CD14-positive monocyte (primary cell): Measurements from ENCODE around the gene CDC42BPG. TPM values are rescaled to one million over a fixed set of nuclear protein-coding genes. Genes with fewer than 3 reads are reported as not detected.

Experiments
- DNase-seq, 3 donors: peaks; one replicate each; pipeline ENCODE4 v3.0.0-alpha.2; 2011 to 2022
- H2AFZ ChIP-seq: 2 replicates; pipeline ENCODE4 v1.6.0; 2012; ENCODE audit warnings: mild to moderate bottlenecking, low read depth, low read length, inconsistent platforms; ENCODE audit not compliant: insufficient read depth, poor library complexity, severe bottlenecking
- H3K27ac ChIP-seq, 2 donors: 1 replicate in 1 of 2; 2 replicates in 1 of 2; pipeline ENCODE4 v1.5.1; 2012 to 2013; ENCODE audit warnings: low read length in 2 of 2, control low read depth in 1 of 2, inconsistent platforms in 1 of 2, low read depth in 1 of 2, mild to moderate bottlenecking in 1 of 2
- H3K27me3 ChIP-seq, 2 donors: one replicate each; pipeline versions ENCODE4 v1.6.0 to v1.6.1; 2011 to 2013; ENCODE audit warnings: low read length in 2 of 2; ENCODE audit not compliant: control insufficient read depth in 2 of 2, insufficient read depth in 2 of 2
- H3K36me3 ChIP-seq, 2 donors: replicated peaks in 1 of 2; 1 replicate in 1 of 2; 2 replicates in 1 of 2; pipeline versions ENCODE4 v1.5.1 to v1.6.1; 2012 to 2013; ENCODE audit warnings: low read length in 2 of 2, control low read depth in 1 of 2, inconsistent platforms in 1 of 2, mild to moderate bottlenecking in 1 of 2; ENCODE audit not compliant: insufficient read depth in 2 of 2, control insufficient read depth in 1 of 2
- H3K4me1 ChIP-seq, 2 donors: 1 replicate in 1 of 2; 2 replicates in 1 of 2; pipeline versions ENCODE4 v1.5.1 to v1.6.1; 2012 to 2013; ENCODE audit warnings: low read length in 2 of 2, control low read depth in 1 of 2, inconsistent platforms in 1 of 2, mild to moderate bottlenecking in 1 of 2, moderate library complexity in 1 of 2; ENCODE audit not compliant: insufficient read depth in 2 of 2, control insufficient read depth in 1 of 2
- H3K4me2 ChIP-seq: replicated peaks from 2 replicates; pipeline ENCODE3; 2012; ENCODE audit warnings: low read length, moderate library complexity, mild to moderate bottlenecking; ENCODE audit not compliant: poor library complexity, severe bottlenecking; ENCODE audit errors: extremely low read depth
- H3K4me3 ChIP-seq, 3 experiments: fragments of 200-600 bp in 1 of 3; sonication (generic) in 1 of 3; replicated peaks in 1 of 3; 1 replicate in 2 of 3; 2 replicates in 1 of 3; pipeline ENCODE4 v1.5.1; 2011 to 2013; ENCODE audit warnings: low read length in 3 of 3, mild to moderate bottlenecking in 3 of 3, control low read depth in 2 of 3, low read depth in 2 of 3, inconsistent platforms in 1 of 3, moderate library complexity in 1 of 3
- H3K79me2 ChIP-seq: 2 replicates; pipeline ENCODE4 v1.6.0; 2012; ENCODE audit warnings: mild to moderate bottlenecking, control low read depth, inconsistent platforms, low read length, moderate library complexity; ENCODE audit not compliant: insufficient read depth
- H3K9ac ChIP-seq: 2 replicates; pipeline ENCODE4 v1.6.0; 2017; ENCODE audit warnings: low read length, mild to moderate bottlenecking; ENCODE audit not compliant: insufficient read depth, poor library complexity, severe bottlenecking
- H3K9me3 ChIP-seq, 2 donors: replicated peaks in 1 of 2; 1 replicate in 1 of 2; 2 replicates in 1 of 2; pipeline versions ENCODE4 v1.5.1 to v1.6.1; 2012 to 2013; ENCODE audit warnings: low read length in 2 of 2, control low read depth in 1 of 2; ENCODE audit not compliant: control insufficient read depth in 1 of 2, insufficient read depth in 1 of 2
- H4K20me1 ChIP-seq: 2 replicates; pipeline ENCODE4 v1.6.0; 2012; ENCODE audit warnings: mild to moderate bottlenecking, low read length, control low read depth, moderate library complexity; ENCODE audit not compliant: insufficient read depth
- H3K27ac Mint-ChIP-seq, 7 donors: one replicate each; pipeline ENCODE4 v1.8.0; 2020; ENCODE audit warnings: mild to moderate bottlenecking in 7 of 7, mixed read lengths in 7 of 7, moderate library complexity in 6 of 7, inconsistent platforms in 2 of 7
- H3K27me3 Mint-ChIP-seq, 3 donors: one replicate each; pipeline ENCODE4 v1.8.0; 2021 to 2022; ENCODE audit warnings: low read depth in 3 of 3, mild to moderate bottlenecking in 3 of 3, mixed read lengths in 3 of 3, moderate library complexity in 3 of 3, inconsistent platforms in 1 of 3
- H3K36me3 Mint-ChIP-seq, 2 donors: one replicate each; pipeline ENCODE4 v1.8.0; 2020; ENCODE audit warnings: mixed read lengths in 2 of 2, inconsistent platforms in 1 of 2, mild to moderate bottlenecking in 1 of 2
- H3K4me1 Mint-ChIP-seq: one replicate; pipeline ENCODE4 v1.8.0; 2020; ENCODE audit warnings: mild to moderate bottlenecking, mixed read lengths
- H3K4me3 Mint-ChIP-seq, 2 donors: one replicate each; pipeline ENCODE4 v1.8.0; 2020; ENCODE audit warnings: mild to moderate bottlenecking in 2 of 2, mixed read lengths in 2 of 2, moderate library complexity in 1 of 2
- H3K9me3 Mint-ChIP-seq, 7 donors: one replicate each; pipeline ENCODE4 v1.8.0; 2020 to 2022; ENCODE audit warnings: mixed read lengths in 7 of 7, mild to moderate bottlenecking in 6 of 7, moderate library complexity in 6 of 7, inconsistent platforms in 2 of 7
- WGBS: methylation state at CpG from one replicate; pipeline ENCODE4 v1.1.5; 2013; ENCODE audit warnings: missing lambda C conversion rate; ENCODE audit not compliant: insufficient coverage; 5-methylcytosine and 5-hydroxymethylcytosine counted together
- intact Hi-C, 2 donors: fragments of 100-400 bp; cut with micrococcal nuclease; formaldehyde crosslinking; loops; one replicate each; pipeline versions ENCODE4 v1.15.0 to v1.15.1; 2023
- polyA plus RNA-seq, 3 donors: library from polyadenylated mRNA; depleted of rRNA in 1 of 3; unstranded in 2 of 3; stranded (reverse) in 1 of 3; fragments of 300-500 nt in 2 of 3; fragments of >200 nt in 1 of 3; fragmentation: Illumina TruSeq in 2 of 3; gene quantifications; 1 replicate in 2 of 3; 2 replicates in 1 of 3; pipeline ENCODE4 v1.2.3, GENCODE V29; 2012 to 2021
- TF ChIP-seq, protein P1 (sequence below): fragments of 200-600 bp; IDR thresholded peaks from one replicate; pipeline ENCODE4 v1.8.0; 2022; ENCODE audit warnings: antibody characterized with exemption, mild to moderate bottlenecking

CDC42BPG gene
- polyA plus RNA-seq, 3 donors, result 0.23 TPM; not detected in 2

GRCh38 chr11:64814712-64815187 lies 29.7 kb downstream of the CDC42BPG start:
- H3K4me1 ChIP-seq, result peaks cover 6 to 12% of the 10 kb centered on the region in 2 donors
- no peak overlapping the region for H3K27ac ChIP-seq
- no peak overlapping the region for H3K27ac Mint-ChIP-seq
- H3K27me3 Mint-ChIP-seq, result peaks cover 0 to 5% (median 1%) of the 10 kb centered on the region in 3 donors
- H3K9me3 ChIP-seq, result no peaks in the 10 kb centered on the region
- no peak overlapping the region for H3K4me3 Mint-ChIP-seq
- no peaks in the 10 kb centered on the region for H3K36me3 Mint-ChIP-seq
- H3K4me1 Mint-ChIP-seq, result peaks cover 6% of the 10 kb centered on the region
- no peak overlapping the region for H3K4me2 ChIP-seq
- no peaks in the 10 kb centered on the region for H3K36me3 ChIP-seq
- no peaks in the 10 kb centered on the region for H3K79me2 ChIP-seq
- H3K9me3 Mint-ChIP-seq, result no peaks in the 10 kb centered on the region
- no peak for DNase-seq
- H3K9ac ChIP-seq, result no peak overlapping the region
- H3K27me3 ChIP-seq, result no peaks in the 10 kb centered on the region
- WGBS, result 82% methylated on average over 5 of the region's 7 CpGs
- TF ChIP-seq, protein P1, sequence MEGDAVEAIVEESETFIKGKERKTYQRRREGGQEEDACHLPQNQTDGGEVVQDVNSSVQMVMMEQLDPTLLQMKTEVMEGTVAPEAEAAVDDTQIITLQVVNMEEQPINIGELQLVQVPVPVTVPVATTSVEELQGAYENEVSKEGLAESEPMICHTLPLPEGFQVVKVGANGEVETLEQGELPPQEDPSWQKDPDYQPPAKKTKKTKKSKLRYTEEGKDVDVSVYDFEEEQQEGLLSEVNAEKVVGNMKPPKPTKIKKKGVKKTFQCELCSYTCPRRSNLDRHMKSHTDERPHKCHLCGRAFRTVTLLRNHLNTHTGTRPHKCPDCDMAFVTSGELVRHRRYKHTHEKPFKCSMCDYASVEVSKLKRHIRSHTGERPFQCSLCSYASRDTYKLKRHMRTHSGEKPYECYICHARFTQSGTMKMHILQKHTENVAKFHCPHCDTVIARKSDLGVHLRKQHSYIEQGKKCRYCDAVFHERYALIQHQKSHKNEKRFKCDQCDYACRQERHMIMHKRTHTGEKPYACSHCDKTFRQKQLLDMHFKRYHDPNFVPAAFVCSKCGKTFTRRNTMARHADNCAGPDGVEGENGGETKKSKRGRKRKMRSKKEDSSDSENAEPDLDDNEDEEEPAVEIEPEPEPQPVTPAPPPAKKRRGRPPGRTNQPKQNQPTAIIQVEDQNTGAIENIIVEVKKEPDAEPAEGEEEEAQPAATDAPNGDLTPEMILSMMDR, result no peak
- no peaks in the 10 kb centered on the region for H4K20me1 ChIP-seq
- no peak overlapping the region for H2AFZ ChIP-seq
- intact Hi-C loops, result no loop called here
- no peak overlapping the region for H3K4me3 ChIP-seq

- TF ChIP-seq, protein P1, result no peak
- H3K9me3 ChIP-seq, result no peaks in the 10 kb centered on the region
- no peak overlapping the region for H2AFZ ChIP-seq
- H3K79me2 ChIP-seq, result no peaks in the 10 kb centered on the region
- WGBS, result 93% methylated on average over 5 of the region's 5 CpGs
- H3K36me3 Mint-ChIP-seq, result no peaks in the 10 kb centered on the region
- H3K27me3 Mint-ChIP-seq, result peaks cover 0 to 5% (median 4%) of the 10 kb centered on the region in 3 donors
- peaks cover 12 to 19% of the 10 kb centered on the region in 2 donors for H3K4me1 ChIP-seq
- no peak overlapping the region for H3K27ac ChIP-seq
- no peaks in the 10 kb centered on the region for H3K9me3 Mint-ChIP-seq
- H3K27ac Mint-ChIP-seq, result no peak overlapping the region
- no peak for DNase-seq
- H3K36me3 ChIP-seq, result no peaks in the 10 kb centered on the region
- H3K4me3 Mint-ChIP-seq, result no peak overlapping the region
- H3K9ac ChIP-seq, result no peak overlapping the region
- no peaks in the 10 kb centered on the region for H4K20me1 ChIP-seq
- H3K4me1 Mint-ChIP-seq, result peaks cover 13% of the 10 kb centered on the region
- H3K4me2 ChIP-seq, result no peak overlapping the region
- intact Hi-C loops, result no loop called here
- H3K4me3 ChIP-seq, result no peak overlapping the region
- no peaks in the 10 kb centered on the region for H3K27me3 ChIP-seq
Measured at GRCh38 chr11:64813826-64814225, 30.6 kb downstream of the CDC42BPG start.
